GM18867 (cell line): Measurements from ENCODE around the gene MIER2.

ENCODE experiments used
- ATAC-seq: cut with Tn5 transposase; IDR thresholded peaks from one replicate; pipeline ENCODE4 v1.9.1; 2021; ENCODE audit warnings: mild to moderate bottlenecking, moderate library complexity; ENCODE audit not compliant: unreplicated experiment

MIER2 gene

DNA sequence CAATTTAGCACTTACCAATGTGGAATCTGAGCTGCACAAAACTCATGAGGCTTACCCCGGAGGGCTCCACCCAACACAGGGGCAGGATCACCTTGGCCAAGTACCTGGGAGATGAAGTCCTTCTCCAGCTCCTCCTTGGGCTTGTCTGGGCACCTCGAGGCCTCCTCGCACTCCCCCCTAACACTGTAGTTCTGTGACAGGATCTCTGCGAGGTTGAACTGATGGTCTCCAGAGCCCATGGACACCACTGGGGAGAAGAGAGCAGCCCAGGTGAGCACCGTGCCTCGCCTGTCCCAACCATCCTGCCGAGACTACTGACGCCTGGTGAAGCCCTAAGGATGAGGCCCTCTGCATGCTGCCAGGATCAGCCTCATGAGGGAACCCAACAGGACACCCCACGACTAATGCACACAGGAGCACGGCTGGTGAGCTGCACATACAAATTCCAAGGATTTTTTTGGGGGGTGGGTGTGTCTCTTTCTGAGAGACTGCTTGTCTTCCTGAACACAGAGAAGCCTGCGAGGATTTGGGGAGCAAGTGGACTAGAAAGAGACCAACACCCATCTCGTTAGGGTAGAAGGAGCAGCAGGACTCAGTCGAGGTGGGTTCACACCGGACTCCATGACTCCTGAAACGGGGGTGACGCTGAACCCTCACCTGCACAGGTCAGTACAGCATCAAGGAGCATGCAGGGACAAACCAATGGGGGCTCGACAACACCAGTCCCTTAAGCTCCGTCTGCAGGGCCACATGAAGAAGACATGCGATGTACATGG lies 10.1 kb downstream of the MIER2 start:
- ATAC-seq: no peak

DNA sequence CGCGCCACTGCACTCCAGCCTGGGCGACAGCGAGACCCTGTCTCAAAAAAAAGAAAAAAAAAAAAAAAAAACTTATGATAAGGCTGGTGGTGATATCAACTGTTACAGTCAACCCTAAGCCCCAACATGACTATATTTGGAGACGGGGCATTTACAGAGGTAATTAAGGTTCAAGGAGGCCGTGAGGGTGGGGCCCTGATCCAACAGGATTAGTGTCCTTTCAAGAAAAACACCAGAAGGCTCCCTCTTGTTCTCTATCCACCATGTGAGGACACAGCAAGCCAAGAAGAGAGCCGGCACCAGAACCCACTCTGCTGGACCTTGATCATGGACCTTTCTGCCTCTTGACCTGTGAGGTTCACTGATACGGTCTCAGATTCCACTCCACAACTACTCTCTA lies 14.1 kb downstream of the MIER2 start:
- no peak for ATAC-seq

DNA sequence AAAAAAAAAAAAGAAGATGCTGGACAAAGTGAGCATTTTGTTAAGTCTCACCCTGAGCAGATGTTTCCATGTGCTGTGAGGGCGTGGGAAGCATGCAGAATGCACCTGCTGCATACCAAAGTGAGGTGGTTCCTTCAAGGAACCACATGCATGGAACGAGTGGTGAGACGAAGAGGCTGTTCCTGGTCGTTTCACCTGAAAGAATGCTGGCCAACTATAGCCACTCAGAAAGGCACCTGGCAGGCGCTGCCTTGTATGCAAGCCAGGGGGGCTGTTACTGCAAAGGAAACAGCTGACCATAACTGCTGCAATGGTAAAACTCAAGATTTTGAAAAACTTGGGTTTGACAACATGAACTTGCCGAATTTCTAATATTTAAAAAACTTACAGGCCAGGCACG lies 14.7 kb downstream of the MIER2 start:
- ATAC-seq: no peak

DNA sequence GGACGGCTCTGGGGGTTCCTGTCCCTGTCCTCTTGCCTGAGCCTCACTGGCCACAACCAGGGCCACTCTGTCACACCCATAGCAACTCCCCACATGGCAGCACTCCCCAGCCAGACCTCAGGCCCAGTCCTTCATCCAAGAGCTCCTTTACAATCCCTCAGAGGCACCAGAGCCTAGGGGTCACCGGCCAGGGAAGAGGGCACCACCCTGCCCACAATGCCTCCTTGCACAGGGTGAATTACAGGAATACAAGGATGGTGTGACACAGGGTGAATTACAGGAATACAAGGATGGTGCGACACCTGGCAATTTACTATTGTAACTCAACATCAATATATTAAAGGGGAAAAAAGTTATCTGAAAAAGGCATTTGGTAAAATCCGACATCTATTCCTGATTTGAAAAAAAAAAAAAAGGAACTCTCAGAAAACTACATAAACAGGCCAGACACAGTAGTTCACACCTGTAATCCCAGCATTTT lies 16.5 kb downstream of the MIER2 start:
- no peak for ATAC-seq

DNA sequence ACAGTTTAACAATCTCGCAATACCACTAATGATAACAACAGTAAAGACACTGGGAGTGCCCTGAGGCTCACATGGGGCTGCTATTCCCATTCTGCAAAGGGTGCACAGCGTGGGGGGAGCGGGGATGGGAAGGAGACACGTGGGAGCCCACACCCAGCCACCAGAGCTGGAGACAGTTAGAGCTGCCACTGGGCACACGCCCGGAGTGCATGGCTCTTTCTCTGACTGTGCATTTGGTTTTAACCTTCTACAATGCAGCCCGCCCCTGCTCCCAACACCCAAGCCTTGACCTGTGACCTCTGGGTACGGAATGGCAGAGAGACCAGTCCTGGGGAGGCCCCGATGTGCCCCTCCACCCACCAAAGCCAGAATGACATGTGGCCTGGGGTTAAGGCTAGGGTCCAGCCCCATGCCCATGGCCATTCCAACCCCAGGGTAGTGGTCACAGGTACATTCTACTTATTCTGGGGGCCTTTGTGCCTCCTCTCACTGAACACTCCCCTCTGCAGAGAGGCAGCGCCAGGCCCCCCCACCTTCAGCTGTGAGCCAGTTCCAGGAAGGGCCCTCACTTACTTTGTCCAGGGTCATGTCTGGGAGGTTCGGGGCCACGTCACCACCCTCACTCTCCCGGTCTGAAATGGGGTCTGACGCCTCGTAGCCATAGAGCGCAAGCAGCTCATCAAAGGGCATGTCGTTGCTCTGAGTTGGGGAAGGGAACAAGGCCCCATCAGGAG lies 17.1 kb downstream of the MIER2 start:
- no peak for ATAC-seq

DNA sequence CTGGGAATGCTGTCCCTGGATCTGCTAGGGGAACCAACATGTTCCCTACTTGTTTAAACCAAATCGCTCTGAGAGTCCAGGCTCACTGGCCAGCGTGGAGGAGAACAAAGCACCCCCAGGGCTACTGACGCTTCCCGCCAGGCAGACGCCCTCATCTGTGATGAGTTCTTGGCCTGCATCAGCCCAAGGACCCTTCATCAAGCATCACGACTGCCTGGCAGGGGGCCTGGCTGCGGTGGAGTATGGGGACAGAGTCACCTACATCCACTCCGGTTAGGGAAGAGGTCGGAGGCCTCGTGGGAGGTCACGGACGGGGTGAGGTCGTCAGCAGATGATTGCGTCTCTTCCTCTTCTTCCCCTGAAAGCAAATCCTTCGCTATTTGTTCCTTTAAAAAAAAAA lies 17.7 kb downstream of the MIER2 start:
- ATAC-seq: no peak

DNA sequence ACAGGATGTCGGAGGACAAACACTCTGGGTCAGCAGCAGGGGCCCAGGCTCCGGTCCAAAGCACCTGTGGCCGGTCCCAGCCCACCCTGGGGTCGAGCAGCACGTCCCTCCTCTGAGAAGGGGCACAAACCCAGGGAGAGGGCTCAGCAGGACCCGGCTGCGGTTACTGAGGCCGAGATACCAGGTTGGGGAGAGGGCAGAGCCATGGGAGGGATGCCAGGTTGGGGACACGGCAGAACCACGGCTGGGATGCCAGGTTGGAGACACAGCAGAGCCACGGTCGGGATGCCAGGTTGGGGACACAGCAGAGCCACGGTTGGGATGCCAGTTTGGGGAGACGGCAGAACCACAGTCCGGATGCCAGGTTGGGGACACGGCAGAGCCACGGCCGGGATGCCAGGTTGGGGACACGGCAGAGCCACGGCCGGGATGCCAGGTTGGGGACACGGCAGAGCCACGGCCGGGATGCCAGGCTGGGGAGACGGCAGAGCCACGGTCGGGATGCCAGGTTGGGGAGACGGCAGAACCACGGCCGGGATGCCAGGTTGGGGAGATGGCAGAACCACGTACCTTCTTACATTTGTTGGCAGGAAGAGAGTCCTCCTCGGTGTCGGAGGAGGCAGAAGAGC lies 18.5 kb downstream of the MIER2 start:
- ATAC-seq: no peak

DNA sequence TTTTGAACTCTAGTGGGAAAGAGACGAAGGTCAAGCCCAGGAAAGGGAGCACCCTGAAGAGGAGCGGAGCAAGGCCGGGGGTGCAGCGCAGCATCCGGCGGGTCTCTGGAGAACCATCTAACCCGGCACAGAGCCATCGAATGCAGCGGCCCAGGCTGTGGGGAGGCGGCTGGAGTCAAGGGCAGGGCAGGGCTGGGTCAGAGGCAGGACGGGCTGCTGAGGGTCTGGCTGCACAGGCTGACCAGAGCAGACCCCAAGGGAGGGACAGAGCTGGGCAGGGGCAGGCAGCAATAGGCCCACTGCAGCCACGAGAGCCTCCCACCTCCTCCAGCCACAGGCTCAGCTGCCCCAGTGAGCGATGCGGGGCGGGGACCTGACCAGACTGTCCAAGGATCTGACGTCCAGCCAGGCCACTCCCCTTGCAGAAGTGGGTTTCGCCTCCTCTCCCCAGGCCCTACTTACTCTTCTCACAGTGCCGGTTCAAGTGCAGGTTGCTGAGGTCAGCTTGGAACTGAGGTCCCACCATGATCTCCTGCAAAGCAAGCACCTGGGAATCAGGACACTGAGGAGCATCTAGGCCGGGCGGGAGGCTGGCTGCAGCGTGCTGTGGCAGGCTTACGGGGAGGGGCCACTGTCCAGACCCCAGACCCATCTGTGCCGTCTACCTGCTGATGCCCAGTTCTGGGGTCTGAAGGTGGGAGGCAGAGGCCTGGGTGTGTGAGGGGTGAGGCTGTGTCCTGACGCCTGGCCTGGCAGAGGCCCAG lies 19.2 kb downstream of the MIER2 start:
- ATAC-seq: no peak

DNA sequence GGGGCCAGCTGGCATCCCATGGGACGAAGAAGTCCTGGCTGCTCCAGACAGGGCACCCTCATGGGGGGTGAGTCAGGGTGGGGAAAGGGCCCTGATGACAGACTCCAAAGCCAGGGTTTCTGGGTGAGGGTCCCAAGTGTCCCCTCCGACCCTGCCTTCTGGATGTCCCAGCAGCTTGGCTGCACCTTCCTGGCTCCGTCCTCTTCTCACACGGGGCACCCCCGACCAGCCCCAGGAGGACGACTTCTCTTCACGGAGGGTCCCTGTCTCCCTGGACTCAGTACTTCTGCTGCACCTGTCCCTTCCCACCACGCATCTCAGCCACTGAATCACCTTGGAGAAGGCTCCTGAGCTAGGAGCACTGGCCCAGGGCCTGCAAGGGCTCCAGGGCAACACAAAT lies 19.9 kb downstream of the MIER2 start:
- ATAC-seq: no peak

DNA sequence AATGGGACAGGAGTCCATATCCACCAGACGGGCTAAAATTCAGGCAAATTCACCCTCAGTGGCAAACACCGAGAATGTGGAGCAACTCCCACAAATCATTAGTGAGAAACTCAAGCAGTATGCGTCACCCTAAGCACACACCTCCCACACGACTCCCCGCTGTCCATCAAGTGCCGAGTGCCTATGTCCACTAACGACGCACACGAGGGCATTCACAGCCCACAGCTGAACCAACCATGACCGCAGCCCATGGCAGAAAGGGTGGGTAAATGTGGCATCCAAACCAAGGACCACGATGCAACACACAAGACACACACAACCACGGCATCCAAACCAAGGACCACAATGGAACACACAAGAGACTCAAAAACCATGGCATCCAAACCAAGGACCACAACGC lies 22.0 kb downstream of the MIER2 start:
- ATAC-seq: no peak

DNA sequence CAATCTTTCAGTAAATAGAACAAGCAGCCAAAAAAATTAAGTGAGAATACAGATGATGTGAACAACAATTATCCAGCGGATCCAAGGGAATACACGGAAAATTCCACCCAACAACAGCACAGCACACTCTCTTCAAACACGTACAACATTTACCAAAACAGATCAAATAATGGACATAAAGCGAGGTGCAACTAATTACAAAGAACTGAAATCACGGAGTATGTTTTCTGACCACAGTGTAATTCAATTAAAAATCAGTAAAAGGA lies 26.2 kb downstream of the MIER2 start:
- no peak for ATAC-seq

DNA sequence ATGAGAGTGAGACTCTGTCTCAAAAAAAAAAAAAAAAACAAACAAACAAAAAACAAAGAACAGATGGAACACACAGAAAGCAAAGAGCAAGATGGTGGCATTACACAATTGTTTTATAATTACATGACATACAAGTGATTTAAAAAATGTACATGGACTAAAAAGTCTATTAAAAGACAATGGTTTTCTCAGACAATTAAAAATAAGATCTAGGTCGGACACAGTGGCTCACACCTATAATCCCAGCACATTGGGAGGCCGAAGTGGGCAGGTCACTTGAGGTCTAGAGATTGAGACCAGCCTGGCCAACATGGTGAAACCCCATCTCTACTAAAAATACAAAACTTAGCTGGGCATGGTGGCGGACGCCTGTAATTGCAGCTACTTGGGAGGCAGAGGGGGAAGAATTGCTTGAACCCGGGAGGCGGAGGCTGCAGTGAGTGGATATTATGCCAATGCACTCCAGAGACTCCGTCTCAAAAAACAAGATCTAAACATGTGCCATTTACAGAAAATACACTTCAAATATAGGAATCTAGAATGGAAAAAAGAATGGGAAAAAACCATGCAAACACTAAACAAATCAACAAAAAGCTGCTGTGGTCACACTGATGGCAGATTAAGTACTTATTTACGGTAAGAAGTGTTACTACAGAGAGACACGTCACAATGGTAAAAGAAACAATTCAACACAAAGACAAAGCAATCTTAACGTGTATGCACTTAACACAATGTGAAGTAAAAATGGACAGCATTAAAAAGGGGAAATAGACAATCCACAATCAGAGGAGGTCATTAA lies 26.7 kb downstream of the MIER2 start:
- no peak for ATAC-seq

DNA sequence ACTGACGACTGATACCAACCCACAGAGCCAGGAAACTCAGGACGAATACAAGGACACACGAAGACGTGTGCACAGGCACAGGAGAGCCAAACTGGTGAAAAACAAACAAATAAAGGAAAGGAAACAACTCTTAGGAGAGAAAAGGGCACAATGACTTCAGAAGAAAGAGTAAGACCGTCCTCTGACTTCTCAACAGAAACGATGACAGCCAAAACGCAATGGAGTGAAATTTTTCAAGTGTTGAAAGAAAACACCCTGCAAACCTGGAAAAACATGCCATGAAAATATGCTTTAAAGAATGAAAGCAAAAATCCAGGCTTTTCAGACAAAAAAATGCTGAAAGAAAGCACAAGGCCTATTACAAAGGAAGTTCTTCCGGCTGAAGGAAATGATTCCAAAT lies 28.8 kb downstream of the MIER2 start:
- no peak for ATAC-seq

DNA sequence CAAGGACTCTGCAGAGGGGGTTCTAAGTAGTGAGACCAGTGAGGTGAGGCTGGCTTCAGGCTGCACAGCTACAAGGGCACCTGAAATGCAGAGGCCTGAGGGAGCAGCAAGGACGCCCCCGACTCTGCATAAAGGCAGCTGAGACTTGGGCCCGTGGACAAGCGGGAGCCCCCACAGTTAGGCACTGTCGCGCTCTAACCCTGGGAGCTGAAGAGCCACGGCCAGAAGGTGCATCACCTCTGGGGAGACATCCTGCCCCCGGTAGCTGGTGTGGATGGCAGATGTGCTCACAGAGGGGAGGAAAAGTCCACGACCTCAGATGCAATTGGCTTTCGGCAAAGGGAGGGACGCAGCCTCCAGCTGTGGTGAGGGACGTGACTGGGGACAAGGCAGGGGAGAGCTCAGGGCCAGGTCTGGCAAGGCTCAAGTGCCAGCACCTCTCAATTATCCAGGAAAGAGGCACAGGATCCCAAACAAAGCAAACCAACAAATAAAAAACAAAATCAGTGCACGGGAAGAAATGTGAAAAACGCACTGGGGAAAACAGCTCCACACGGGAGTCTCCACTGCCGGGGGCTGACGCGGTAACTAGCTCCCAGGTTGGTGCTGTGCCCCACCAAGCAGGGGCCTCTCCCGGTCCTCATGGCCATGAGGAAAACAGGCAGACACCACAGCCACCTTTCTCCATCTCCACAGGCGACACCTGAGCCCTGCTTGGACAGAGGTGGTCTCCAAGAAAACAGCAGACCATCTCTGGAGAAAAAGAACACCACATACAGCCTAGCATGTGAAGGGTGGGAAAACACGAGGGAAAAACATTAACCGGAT lies 30.4 kb downstream of the MIER2 start:
- ATAC-seq: no peak

DNA sequence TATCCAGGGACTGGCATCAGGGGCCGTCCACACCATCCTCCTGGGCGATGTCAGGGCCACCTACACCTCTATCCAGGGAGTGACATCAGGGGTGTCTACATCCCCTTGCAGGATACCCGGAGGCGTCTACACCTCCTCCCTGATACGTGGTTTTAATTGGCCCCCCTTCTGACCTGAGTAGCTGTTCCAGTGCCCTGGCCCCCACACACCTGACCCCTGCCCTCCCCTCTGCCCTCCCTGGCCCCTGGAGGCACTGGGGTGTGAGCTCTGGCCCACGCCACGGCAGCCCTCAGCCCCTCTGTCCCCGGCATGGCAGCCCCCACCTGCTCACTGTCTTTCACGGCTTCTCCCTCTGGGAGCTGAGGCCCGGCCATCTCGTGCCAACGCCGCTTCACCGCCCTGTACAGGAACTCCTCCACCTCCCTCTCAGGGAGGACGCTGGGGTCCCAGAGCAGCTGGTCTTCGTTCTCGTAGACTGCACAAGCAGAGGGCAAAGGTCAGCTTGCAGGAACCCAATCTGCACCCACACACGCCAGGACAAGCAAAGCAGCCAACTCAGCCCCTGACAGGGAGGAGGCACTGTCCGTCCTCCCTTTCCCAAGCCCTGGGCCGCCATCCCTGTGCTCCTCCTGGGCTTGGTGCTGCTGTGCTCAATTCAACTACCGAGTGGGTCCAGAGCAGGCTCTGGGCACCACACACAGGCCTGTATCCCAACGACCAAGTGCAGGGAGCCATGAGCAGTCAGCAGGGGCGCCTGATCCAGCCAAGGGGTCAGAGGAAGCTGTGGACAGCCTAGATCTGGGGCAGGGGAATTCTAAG lies 31.2 kb downstream of the MIER2 start:
- no peak for ATAC-seq

DNA sequence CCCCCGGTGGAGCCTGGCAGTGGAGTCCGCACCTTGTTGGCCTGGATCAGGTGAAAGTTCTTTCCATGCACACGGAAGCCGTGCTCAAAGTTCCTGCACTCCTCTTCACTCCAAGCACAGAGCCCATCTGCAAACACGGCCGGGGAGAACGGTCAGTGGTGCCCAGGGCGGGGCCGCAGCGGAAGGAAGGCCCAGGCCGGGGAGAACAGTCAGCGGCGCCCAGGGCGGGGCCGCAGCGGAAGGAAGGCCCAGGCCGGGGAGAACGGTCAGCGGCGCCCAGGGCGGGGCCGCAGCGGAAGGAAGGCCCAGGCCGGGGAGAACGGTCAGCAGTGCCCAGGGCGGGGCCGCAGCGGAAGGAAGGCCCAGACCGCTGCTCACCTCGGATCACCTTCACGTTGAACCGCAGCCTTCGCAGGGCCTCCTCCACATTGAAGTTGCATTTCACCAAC lies 32.8 kb downstream of the MIER2 start:
- no peak for ATAC-seq

DNA sequence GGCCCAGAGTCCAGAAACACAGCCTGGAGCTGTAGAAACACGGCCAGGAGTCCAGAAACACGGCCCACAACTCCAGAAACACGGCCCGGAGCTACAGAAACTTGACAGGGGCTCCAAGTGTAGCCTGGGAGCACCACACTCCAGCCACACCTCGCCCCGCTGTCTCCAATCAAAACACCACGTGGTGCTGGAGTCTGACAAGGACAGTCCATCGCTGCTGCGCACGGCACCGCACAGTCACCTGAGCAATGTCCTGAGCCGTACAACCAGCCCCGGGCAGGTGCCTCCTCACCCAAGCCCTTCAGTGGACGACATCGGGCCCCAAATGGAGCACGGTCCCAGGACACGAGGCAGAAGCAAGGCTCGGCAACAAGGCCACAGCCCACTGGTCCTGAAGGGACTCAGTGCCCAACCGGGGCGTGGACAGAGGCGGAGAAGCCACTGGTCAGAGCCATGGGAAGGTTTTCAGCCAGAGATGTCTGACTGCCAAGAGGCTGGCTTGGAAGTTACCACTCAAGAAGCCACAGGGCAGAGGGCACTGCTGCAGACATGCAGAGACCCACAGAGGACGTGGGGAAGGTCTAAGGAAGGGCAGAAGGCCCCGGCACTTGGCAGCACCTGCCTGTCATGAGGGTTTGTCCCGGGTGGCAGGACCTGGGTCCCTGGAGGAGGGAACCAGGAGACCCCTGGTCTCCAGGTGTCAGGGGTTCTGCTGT lies 33.7 kb downstream of the MIER2 start:
- ATAC-seq: no peak

DNA sequence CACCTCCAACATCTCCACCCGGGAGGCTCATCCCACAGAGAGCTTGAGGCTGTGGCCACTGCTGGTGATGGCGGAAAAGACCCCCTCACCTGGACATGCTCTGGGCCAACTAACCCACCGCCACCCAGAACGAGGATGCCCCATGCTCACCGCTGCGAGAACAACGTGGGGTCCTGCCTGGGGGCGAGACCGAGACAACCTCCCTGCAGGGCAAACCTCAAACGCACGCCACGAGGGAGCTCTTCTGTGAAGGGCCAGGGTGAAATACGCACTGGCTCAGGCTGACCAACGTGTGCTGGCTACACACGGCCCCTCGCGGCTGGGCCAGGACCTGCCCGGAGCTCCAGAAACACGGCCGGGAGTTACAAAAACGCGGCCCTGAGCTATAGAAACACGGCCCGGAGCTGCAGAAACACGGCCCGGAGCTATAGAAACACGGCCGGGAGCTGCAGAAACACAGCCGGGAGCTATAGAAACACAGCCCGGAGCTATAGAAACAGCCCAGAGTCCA lies 34.4 kb downstream of the MIER2 start:
- ATAC-seq: no peak
